ENCODE data around the gene MTARC2.
"Not testable (repeated sequence)": the region's sequence is repeated elsewhere in the genome, so short reads cannot be mapped to it uniquely, and the experiment has no call there.

Gene MTARC2

GRCh38 chr1:220732621-220733020, 15.5 kb upstream of the MTARC2 start:
- no peak for DNase-seq

- DNase-seq = peak; percentile 86
Measured at GRCh38 chr1:220733086-220733601, 15.0 kb upstream of the MTARC2 start.

GRCh38 chr1:220734571-220735326, 13.4 kb upstream of the MTARC2 start:
- DNase-seq = no peak

- DNase-seq = not testable (repeated sequence)
Measured at GRCh38 chr1:220736283-220736682, 11.8 kb upstream of the MTARC2 start.

GRCh38 chr1:220741349-220741748, 6.8 kb upstream of the MTARC2 start:
- no peak for DNase-seq

- DNase-seq = no peak
Measured at GRCh38 chr1:220741825-220742224, 6.3 kb upstream of the MTARC2 start.

- no peak for DNase-seq
Measured at GRCh38 chr1:220742520-220742919, 5.6 kb upstream of the MTARC2 start.

GRCh38 chr1:220746851-220747250, 1.3 kb upstream of the MTARC2 start:
- DNase-seq = no peak

- no peak for DNase-seq
Measured at GRCh38 chr1:220747437-220748088, 559 bp upstream of the MTARC2 start.

GRCh38 chr1:220748936-220749335, 814 bp downstream of the MTARC2 start:
- no peak for DNase-seq

GRCh38 chr1:220750131-220750515, 2.0 kb downstream of the MTARC2 start:
- DNase-seq = peak; percentile 63

GRCh38 chr1:220751111-220751510, 3.0 kb downstream of the MTARC2 start:
- no peak for DNase-seq

- no peak for DNase-seq
Measured at GRCh38 chr1:220754212-220754917, 6.2 kb downstream of the MTARC2 start.

- DNase-seq = no peak
Measured at GRCh38 chr1:220754918-220755295, 6.8 kb downstream of the MTARC2 start.

GRCh38 chr1:220755309-220755708, 7.2 kb downstream of the MTARC2 start:
- DNase-seq = no peak

GRCh38 chr1:220757441-220757840, 9.3 kb downstream of the MTARC2 start:
- DNase-seq = no peak

GRCh38 chr1:220759147-220759546, 11.0 kb downstream of the MTARC2 start:
- DNase-seq = no peak

GRCh38 chr1:220761688-220762427, 13.7 kb downstream of the MTARC2 start:
- DNase-seq = no peak

GRCh38 chr1:220764757-220765156, 16.6 kb downstream of the MTARC2 start:
- no peak for DNase-seq

GRCh38 chr1:220767312-220768125, 19.4 kb downstream of the MTARC2 start:
- DNase-seq = no peak

- DNase-seq = no peak
Measured at GRCh38 chr1:220768126-220768601, 20.0 kb downstream of the MTARC2 start.

- no peak for DNase-seq
Measured at GRCh38 chr1:220769205-220769604, 21.1 kb downstream of the MTARC2 start.
